ENCODE measurements around the gene SEC14L6.

DNA sequence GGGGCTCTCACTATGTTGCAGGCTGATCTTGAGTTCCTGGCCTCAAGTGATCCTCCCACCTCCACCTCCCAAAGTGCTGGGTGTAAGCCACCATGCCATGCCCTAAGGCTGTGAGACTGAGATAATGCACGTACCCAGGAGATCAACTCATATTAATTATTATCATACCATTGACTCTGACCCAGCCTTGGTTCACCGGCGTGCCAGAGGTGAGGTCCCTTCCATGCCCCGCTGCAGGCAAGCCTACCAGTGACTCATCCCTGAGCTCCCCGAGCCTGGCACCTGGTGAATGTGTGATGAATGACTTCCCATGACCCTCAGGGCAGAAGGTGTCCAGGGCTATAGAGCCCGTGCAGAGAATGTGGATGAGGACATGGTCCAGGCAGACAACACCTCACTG is 15.8 kb upstream of the SEC14L6 start:
- TF ChIP-seq CTCF (IDR thresholded peaks at IDR 0.05) (no peak), REST (IDR thresholded peaks at IDR 0.05; ENCODE audit: insufficient read depth in 1 of 2, low read depth in 2 of 2, low read length in 1 of 2) (no peak), SIN3A (IDR thresholded peaks at IDR 0.05; ENCODE audit: borderline replicate concordance, insufficient read depth, low read depth, low read length) (no peak), POLR2AphosphoS5 (IDR thresholded peaks at IDR 0.05; ENCODE audit: low read depth, low read length) (no peak)

All from Panc1 (cell line).